Testis (tissue), 2 donors: ENCODE results near the gene ZRANB3.

Experiments used
- POLR2A ChIP-seq: fragments of 450-650 bp; IDR thresholded peaks from one replicate; pipeline ENCODE4 v1.6.1; 2017; ENCODE audit warnings: antibody characterized with exemption, mild to moderate bottlenecking, moderate library complexity
- TF ChIP-seq, protein P1 (sequence below), 3 experiments: fragments of 450-650 bp in 2 of 3; fragments of 200-600 bp in 1 of 3; sonication (generic) in 1 of 3; IDR thresholded peaks; one replicate each; pipeline ENCODE4 v1.5.1; 2016 to 2019; ENCODE audit warnings: antibody characterized with exemption in 3 of 3, mild to moderate bottlenecking in 2 of 3, moderate library complexity in 1 of 3

DNA sequence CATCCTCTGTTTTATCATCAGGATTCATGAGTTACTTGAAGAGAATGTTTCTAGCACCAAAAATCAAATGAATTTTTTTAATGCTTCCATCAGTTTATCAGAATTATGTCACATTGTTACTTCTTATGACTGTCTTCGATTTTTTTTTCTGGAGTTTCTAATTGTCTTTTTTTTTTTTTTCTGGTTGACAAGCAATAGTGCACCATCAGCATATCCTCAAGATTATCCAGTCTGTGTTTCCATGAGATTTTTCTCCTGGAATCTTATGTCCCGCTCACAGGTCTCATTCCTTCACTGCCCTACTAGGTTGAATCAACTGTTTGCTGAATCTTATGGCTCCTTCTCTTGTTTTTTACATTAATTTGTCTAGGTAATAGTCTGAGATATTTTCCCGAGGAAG, 16.3 kb upstream of the ZRANB3 start:
- TF ChIP-seq POLR2A: no peak
- TF ChIP-seq, protein P1, sequence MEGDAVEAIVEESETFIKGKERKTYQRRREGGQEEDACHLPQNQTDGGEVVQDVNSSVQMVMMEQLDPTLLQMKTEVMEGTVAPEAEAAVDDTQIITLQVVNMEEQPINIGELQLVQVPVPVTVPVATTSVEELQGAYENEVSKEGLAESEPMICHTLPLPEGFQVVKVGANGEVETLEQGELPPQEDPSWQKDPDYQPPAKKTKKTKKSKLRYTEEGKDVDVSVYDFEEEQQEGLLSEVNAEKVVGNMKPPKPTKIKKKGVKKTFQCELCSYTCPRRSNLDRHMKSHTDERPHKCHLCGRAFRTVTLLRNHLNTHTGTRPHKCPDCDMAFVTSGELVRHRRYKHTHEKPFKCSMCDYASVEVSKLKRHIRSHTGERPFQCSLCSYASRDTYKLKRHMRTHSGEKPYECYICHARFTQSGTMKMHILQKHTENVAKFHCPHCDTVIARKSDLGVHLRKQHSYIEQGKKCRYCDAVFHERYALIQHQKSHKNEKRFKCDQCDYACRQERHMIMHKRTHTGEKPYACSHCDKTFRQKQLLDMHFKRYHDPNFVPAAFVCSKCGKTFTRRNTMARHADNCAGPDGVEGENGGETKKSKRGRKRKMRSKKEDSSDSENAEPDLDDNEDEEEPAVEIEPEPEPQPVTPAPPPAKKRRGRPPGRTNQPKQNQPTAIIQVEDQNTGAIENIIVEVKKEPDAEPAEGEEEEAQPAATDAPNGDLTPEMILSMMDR (IDR thresholded peaks at IDR 0.05): no peak
